Measurements from ENCODE around the gene C16orf74. TPM values are rescaled to one million over a fixed set of nuclear protein-coding genes. Genes with fewer than 3 reads are reported as not detected.
A peak's percentile ranks its signal among the peaks of the same experiment; 100 is the strongest.

C16orf74 gene
- total RNA-seq, 1 donor from 2014 or later, result 3.1 TPM

- TF ChIP-seq CTCF (conservative IDR thresholded peaks at IDR 0.05), result no peak
- DNase-seq (ENCODE audit: extremely low spot score, unreplicated experiment), result no peak
- Mint-ChIP-seq H3K9me3 (no peaks in the 10 kb centered on the region), H3K27me3 (peaks cover 3% of the 10 kb centered on the region), H3K36me3 (no peaks in the 10 kb centered on the region), H3K4me3 (no peak overlapping the region), H3K4me1 (ENCODE audit: unreplicated experiment) (peaks cover 13% of the 10 kb centered on the region), H3K27ac (no peak overlapping the region)
Measured at GRCh38 chr16:85730186-85730465, 20.8 kb downstream of the C16orf74 start.

GRCh38 chr16:85729452-85730185, 21.3 kb downstream of the C16orf74 start:
- DNase-seq (ENCODE audit: extremely low spot score, unreplicated experiment), result no peak
- Mint-ChIP-seq H3K4me3 (no peak overlapping the region), H3K9me3 (no peaks in the 10 kb centered on the region), H3K27ac (peak overlapping the region; percentile 51), H3K36me3 (no peaks in the 10 kb centered on the region), H3K27me3 (peaks cover 3% of the 10 kb centered on the region), H3K4me1 (ENCODE audit: unreplicated experiment) (peaks cover 13% of the 10 kb centered on the region)
- no peak for TF ChIP-seq CTCF (conservative IDR thresholded peaks at IDR 0.05)

- Mint-ChIP-seq H3K4me1 (ENCODE audit: unreplicated experiment) (peaks cover 13% of the 10 kb centered on the region), H3K36me3 (no peaks in the 10 kb centered on the region), H3K27ac (no peak overlapping the region), H3K27me3 (peaks cover 3% of the 10 kb centered on the region), H3K9me3 (no peaks in the 10 kb centered on the region), H3K4me3 (no peak overlapping the region)
- TF ChIP-seq CTCF (conservative IDR thresholded peaks at IDR 0.05), result peak; percentile 48
- DNase-seq (ENCODE audit: extremely low spot score, unreplicated experiment), result no peak
Measured at GRCh38 chr16:85728879-85729278, 22.0 kb downstream of the C16orf74 start.

GRCh38 chr16:85724936-85725335, 26.0 kb downstream of the C16orf74 start:
- Mint-ChIP-seq H3K4me1 (ENCODE audit: unreplicated experiment) (peaks cover 5% of the 10 kb centered on the region), H3K36me3 (no peaks in the 10 kb centered on the region), H3K27ac (no peak overlapping the region), H3K27me3 (peaks cover 3% of the 10 kb centered on the region), H3K4me3 (no peak overlapping the region), H3K9me3 (no peaks in the 10 kb centered on the region)
- no peak for TF ChIP-seq CTCF (conservative IDR thresholded peaks at IDR 0.05)
- no peak for DNase-seq (ENCODE audit: extremely low spot score, unreplicated experiment)

- Mint-ChIP-seq H3K4me3 (no peak overlapping the region), H3K27me3 (peaks cover 3% of the 10 kb centered on the region), H3K27ac (no peak overlapping the region), H3K36me3 (no peaks in the 10 kb centered on the region), H3K4me1 (ENCODE audit: unreplicated experiment) (peaks cover under 1% of the 10 kb centered on the region), H3K9me3 (no peaks in the 10 kb centered on the region)
- no peak for DNase-seq (ENCODE audit: extremely low spot score, unreplicated experiment)
- TF ChIP-seq CTCF (conservative IDR thresholded peaks at IDR 0.05), result no peak
Measured at GRCh38 chr16:85724126-85724879, 26.6 kb downstream of the C16orf74 start.
